ENCODE measurements around the gene TIE1.

TIE1 gene

DNA sequence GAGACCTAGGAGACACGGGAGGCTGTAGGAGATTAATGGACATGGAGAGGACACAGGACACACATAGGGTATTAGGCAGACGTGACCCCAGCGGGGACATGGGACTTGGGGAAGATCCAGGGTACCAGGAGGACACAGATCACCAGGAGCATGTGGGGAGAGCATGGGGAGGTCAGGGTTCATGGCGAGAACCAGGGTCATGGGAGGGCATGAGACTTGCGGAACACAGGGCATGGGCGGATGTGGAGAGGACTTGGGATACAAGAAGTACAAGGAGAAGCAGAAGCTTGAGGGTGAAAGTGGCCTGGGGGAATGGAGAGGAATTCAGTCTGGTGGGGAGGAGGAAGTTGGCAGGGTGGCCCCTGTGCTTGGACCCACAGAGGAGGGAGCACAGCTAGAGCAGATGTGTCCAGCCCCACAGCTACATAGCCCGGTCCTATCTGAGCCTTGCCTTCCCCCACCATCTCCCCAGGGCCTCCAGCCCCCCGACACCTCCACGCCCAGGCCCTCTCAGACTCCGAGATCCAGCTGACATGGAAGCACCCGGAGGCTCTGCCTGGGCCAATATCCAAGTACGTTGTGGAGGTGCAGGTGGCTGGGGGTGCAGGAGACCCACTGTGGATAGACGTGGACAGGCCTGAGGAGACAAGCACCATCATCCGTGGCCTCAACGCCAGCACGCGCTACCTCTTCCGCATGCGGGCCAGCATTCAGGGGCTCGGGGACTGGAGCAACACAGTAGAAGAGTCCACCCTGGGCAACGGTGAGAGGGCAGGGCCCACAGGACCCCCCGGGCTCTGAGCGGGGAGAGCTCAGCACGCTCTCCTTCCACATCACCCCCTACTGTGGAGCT is 12.1 kb downstream of the TIE1 start:
- DNase-seq = no peak

DNA sequence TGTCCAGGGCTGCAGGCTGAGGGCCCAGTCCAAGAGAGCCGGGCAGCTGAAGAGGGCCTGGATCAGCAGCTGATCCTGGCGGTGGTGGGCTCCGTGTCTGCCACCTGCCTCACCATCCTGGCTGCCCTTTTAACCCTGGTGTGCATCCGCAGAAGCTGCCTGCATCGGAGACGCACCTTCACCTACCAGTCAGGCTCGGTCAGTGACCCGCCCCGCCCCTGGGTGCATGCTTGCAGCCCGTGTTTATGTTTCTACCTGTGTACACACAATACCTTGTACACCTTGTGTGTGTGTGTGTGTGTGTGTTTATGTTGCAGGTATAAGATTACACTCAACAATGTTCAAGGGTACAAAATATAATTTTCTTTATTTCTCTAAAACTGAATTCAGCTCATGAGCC is 13.0 kb downstream of the TIE1 start:
- no peak for DNase-seq

DNA sequence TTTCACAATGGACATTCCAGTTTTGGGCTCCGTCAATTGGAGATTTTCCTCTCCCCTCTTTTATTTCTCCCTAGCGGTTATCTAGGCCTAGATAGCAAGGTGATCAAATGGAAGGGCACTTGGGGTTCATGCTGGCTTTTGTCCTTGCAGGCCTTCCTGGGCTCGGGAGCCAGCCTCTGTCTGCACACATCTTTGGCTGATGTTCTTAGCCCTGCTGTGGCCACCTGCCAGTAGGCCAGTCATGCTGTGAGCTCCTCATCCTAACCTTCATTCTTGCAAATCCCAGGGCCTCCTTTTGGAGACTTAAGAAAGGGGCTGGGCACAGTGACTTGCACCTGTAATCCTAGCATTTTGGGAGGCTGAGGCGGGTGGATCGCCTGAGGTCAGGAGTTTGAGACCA is 13.5 kb downstream of the TIE1 start:
- no peak for DNase-seq

DNA sequence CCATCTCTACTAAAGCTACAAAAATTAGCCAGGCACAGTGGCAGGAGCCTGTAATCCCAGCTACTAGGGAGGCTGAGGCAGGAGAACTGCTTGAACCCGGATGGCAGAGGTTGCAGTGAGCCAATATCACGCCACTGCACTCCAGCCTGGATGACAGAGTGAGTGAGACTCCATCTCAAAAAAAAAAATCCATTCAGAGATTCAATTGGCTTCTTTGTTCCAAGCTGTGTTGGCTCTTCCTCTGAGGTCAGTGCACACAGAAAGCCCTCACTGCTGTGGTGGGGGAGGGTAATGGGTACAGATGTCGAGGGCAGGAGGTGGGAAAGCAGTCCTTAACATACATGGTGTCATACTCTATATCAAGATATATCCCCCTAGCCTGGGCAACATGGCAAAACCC is 14.7 kb downstream of the TIE1 start:
- no peak for DNase-seq

DNA sequence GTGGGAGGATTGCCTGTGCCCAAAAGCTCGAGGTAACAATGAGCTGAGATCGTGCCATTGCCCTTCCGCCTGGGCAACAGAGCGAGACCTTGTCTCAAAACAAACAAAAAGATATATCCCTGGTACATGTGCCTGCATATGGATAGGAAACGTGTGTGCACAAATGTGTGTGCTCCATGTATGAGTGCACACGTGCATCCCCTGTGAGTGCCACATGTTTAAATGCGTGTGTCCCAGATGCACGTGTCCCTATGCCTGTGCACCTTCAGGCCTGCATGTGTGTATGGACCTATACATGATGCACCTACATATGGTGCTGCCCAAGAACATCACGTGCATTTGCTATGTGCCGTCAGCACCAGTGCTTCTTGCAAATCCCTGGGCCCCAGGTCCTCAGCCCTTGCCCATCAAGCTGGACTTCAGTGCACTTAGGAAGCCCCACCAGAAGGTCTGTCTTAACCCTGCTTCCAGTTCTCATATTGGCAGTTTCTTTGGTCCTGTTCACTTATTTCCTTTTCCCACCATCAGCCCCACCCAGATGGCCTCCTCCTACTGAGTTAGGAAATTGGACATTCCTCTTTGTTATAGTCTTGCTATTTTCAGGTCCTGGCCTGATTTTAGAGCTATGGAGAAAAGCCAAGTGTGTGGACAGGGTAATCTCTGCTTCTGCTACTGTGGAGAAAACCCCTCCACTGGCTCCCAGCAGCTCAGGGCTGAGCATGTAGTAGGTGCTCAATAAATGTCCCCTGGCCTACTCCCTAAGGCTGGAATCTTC is 15.4 kb downstream of the TIE1 start:
- DNase-seq = no peak

DNA sequence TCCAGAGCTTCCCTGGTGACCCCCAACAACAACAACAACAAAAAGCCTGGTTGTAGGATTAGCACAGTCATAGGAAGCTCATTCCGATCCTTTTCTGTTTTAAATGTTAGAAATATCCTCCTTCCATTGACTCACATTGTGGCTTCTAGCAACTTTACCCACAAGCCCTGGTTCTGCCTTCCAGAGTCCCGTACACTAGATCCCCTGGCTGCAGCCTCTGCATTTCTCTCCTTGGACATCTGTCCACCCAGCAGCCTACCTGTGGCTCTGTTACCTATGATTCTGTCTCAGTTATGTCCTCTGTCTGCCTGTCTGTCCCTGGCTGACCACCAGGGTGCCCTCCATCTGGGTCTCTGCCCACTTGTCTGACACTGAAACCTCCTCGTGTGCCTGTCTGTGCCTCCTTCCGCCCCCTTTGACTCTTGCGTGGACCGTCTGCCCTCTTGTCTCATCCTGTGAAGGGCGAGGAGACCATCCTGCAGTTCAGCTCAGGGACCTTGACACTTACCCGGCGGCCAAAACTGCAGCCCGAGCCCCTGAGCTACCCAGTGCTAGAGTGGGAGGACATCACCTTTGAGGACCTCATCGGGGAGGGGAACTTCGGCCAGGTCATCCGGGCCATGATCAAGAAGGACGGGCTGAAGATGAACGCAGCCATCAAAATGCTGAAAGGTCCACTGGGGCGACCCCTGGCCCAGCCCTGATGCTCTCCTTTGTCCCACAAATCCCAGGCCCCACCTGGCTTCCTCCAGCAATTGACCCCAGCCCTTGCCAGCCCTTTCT is 16.1 kb downstream of the TIE1 start:
- no peak for DNase-seq

- no peak for DNase-seq
Measured at GRCh38 chr1:43317817-43318471, 17.2 kb downstream of the TIE1 start.

DNA sequence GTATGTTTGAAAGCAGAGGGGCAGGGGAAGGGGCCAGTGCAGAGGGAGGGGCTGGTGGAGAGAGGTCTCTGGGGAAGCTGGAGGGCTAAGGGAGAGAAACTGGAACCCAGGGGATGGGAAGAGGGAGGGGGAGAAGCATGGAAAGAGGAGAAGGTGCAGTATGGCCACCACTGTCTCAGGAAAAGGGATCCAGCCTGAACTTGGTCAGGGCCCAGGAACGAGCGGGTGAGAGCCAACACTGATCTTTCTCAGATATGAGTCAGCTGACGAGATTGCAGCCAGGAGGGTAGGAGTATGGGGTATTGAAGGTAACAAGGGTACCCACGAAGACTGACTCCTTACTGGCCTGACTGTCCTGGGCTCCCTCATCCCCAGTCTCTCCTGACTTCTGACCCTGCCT is 18.0 kb downstream of the TIE1 start:
- DNase-seq = no peak

- DNase-seq = no peak
Measured at GRCh38 chr1:43319288-43319687, 18.5 kb downstream of the TIE1 start.

DNA sequence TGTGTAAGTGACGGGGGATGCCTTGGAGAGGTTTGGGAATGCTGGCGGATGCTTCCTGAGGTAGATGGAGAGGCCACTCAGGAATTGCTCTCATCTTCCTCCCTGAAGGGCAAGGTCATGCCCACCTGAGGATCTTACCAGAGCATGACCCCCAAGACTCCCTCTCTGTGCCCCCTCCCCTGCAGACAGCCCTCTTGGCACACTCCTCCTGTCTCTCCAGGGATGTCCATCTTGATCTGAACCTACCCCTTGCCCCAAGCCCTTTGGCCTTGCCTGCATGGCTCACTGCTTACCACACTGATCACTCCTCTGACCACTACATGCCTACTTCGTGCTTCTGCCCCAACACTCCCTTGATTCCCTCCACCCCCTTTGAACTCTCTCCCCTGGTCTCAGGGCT is 19.0 kb downstream of the TIE1 start:
- no peak for DNase-seq

DNA sequence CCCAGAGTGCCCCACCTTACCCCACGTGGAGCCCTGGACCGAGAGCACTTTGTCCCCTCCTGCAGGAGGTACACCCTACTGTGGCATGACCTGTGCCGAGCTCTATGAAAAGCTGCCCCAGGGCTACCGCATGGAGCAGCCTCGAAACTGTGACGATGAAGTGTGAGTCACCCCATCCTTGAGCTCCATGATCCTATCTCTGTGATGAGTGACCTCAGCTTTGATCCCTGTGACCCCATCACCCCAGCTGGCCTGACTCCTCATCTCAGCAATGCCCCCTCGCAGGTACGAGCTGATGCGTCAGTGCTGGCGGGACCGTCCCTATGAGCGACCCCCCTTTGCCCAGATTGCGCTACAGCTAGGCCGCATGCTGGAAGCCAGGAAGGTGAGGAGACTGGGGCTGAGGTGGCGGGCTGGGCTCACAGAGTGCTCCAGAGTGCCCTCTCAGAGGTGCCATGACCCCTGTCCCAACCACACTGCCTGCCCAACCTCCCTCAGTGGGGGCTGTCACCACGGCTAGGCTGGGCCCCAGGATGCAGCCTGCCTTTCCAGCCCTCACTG is 20.6 kb downstream of the TIE1 start:
- DNase-seq = no peak

DNA sequence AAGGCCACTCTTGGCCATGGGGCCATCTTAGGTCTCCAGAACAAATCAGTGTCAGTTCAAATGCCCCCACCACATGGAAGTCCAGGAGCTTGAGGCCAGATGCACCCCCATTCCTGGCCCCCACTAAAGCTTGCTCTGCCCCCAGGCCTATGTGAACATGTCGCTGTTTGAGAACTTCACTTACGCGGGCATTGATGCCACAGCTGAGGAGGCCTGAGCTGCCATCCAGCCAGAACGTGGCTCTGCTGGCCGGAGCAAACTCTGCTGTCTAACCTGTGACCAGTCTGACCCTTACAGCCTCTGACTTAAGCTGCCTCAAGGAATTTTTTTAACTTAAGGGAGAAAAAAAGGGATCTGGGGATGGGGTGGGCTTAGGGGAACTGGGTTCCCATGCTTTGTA is 21.7 kb downstream of the TIE1 start:
- DNase-seq = no peak

- DNase-seq = peak; percentile 33
Measured at GRCh38 chr1:43324810-43325209, 24.0 kb downstream of the TIE1 start.

GRCh38 chr1:43325381-43325780 is 24.6 kb downstream of the TIE1 start:
- no peak for DNase-seq

DNA sequence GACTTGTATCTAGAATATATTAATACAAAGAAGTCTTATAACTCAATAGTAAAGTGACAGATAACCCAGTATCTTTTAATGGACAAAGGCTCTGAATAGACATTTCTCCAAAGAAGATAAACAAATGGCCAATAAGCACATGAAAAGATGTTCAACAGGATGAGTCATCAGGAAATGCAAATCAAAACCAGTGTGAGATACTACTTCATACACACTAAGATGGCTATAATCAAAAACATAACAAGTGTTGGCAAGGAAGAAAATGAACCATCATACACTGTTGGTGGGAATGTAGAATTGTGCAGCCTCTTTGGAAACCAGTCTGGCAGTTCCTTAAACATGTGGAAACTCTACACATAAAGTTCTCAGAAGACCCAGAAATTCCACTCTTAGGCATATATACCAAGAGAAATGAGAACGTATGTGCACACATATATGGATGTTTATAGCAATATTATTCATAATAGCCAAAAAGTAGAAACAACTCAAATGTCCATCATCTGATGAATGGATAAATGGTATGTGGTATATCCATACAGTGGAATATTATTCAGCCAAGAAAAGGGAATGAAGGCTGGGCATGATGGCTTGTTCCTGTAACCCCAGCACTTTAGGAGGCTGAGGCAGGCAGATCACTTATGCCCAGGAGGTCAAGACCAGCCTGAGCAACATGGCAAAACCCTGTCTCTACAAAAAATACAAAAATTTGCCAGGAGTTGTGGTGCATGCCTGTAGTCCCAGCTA is 26.9 kb downstream of the TIE1 start:
- no peak for DNase-seq

GRCh38 chr1:43329995-43330751 is 29.4 kb downstream of the TIE1 start:
- DNase-seq = no peak

DNA sequence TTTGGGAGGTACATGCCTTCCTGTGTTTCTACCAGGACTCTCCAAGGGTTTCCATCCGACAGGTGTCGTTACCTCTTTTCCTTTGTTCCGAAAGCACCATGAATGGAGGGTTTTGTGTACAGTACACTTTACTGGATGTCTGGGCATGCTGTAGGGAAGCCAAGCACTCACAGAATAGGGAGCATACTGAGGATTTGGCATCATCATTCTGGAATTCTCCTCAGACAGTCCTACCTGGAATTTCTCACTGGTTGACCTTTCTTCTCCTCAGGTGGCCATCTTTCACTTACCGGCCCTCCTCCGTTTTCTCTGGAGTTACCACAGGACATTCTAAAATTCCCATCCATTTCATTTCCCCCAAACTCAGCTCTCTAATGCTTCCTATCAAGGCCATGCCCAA is 30.9 kb downstream of the TIE1 start:
- DNase-seq = no peak

GRCh38 chr1:43334453-43335205 is 33.8 kb downstream of the TIE1 start:
- no peak for DNase-seq

DNA sequence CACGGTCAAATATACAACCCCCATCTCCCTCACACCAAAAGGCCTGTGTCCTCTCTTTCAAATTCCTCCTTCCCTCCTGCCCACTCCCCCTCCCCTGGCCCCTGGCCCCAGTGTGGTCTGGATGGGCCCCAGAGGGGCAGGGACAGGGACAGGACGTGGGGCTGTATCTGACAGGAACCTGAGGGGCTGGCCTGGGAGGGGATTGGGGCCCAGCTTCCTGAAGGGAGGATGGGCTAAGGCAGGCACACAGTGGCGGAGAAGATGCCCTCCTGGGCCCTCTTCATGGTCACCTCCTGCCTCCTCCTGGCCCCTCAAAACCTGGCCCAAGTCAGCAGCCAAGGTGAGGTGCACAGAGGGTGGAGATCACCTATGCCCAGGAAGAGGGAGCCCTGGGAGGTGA is 36.8 kb downstream of the TIE1 start, which contains the start of gene MPL:
Gene MPL, plus strand, starts transcription at position 231 of the 400 bp plus-strand sequence. Its CDS starts 31 bp downstream, at position 262.
- no peak for DNase-seq

- no peak for DNase-seq
Measured at GRCh38 chr1:43338001-43338400, 37.2 kb downstream of the TIE1 start.

Measured in NCI-H82 (cell line).